IMR-90 (cell line): ENCODE data around the gene PPP2R2D. TPM values are rescaled to one million over a fixed set of nuclear protein-coding genes. Genes with fewer than 3 reads are reported as not detected.

Experiments
- ATAC-seq: fragments of 200-7000 bp; cut with Tn5 transposase; 2 replicates; pipeline ENCODE4 v1.9.1; 2020; ENCODE audit warnings: low read depth, mild to moderate bottlenecking, moderate library complexity
- BruUV-seq: library from RNA; stranded (reverse); fragments of 400-500 nt; replicated peaks from 2 replicates; lab custom pipeline; 2021; lab: Mats Ljungman, UMichigan
- CTCF ChIA-PET: fragments of 300-600 bp; formaldehyde crosslinking; extraction: SDS; loops from one replicate; lab custom pipeline; 2021; ENCODE audit warnings: antibody characterized with exemption; lab: Yijun Ruan, JAX
- POLR2A ChIA-PET: fragments of 300-600 bp; sonication (Branson Sonifier 250); formaldehyde crosslinking; loops from one replicate; lab custom pipeline; 2022; ENCODE audit warnings: antibody characterized with exemption; ENCODE audit not compliant: unreplicated experiment; lab: Charles Lee
- DNase-seq: peaks from one replicate; pipeline ENCODE4 v3.0.0; 2013
- H2AFZ ChIP-seq: replicated peaks from 2 replicates; pipeline ENCODE3; 2013; ENCODE audit warnings: low read length, mild to moderate bottlenecking; ENCODE audit not compliant: poor library complexity
- H2AK5ac ChIP-seq: 2 replicates; pipeline ENCODE4 v1.6.1; 2013; ENCODE audit warnings: low read depth, low read length, inconsistent platforms
- H2AK9ac ChIP-seq: replicated peaks from 2 replicates; pipeline ENCODE3; 2013; ENCODE audit warnings: mild to moderate bottlenecking, low read depth, low read length, moderate library complexity; ENCODE audit not compliant: poor library complexity
- H2BK120ac ChIP-seq: 2 replicates; pipeline ENCODE4 v1.6.1; 2013; ENCODE audit warnings: low read depth, low read length, inconsistent platforms
- H2BK15ac ChIP-seq: 3 replicates; pipeline ENCODE4 v1.6.1; 2013; ENCODE audit warnings: low read depth, low read length, inconsistent platforms
- H2BK20ac ChIP-seq: 2 replicates; pipeline ENCODE4 v1.6.1; 2013; ENCODE audit warnings: low read depth, mild to moderate bottlenecking, inconsistent platforms, low read length, moderate library complexity
- H2BK5ac ChIP-seq: 2 replicates; pipeline ENCODE4 v1.6.1; 2013; ENCODE audit warnings: mild to moderate bottlenecking, low read depth, low read length, inconsistent platforms; ENCODE audit not compliant: poor library complexity, severe bottlenecking
- H3K14ac ChIP-seq: replicated peaks from 2 replicates; pipeline ENCODE4 v1.6.1; 2013; ENCODE audit warnings: low read depth, low read length, inconsistent platforms
- H3K18ac ChIP-seq: 2 replicates; pipeline ENCODE4 v1.6.1; 2013; ENCODE audit warnings: low read depth, low read length, control low read depth
- H3K23ac ChIP-seq: 2 replicates; pipeline ENCODE4 v1.6.1; 2013; ENCODE audit warnings: low read depth, low read length, inconsistent platforms
- H3K27ac ChIP-seq: 2 replicates; pipeline ENCODE4 v1.5.1; 2013; ENCODE audit warnings: mild to moderate bottlenecking, control low read depth, low read length; ENCODE audit not compliant: insufficient read depth
- H3K27me3 ChIP-seq: 2 replicates; pipeline ENCODE4 v1.6.1; 2013; ENCODE audit warnings: low read length; ENCODE audit not compliant: control insufficient read depth, insufficient read depth
- H3K36me3 ChIP-seq: 2 replicates; pipeline ENCODE4 v1.6.1; 2013; ENCODE audit warnings: low read length, mixed read lengths; ENCODE audit not compliant: control insufficient read depth, insufficient read depth
- H3K4ac ChIP-seq: 2 replicates; pipeline ENCODE4 v1.6.1; 2013; ENCODE audit warnings: low read depth, low read length, inconsistent platforms
- H3K4me1 ChIP-seq: 2 replicates; pipeline ENCODE4 v1.6.1; 2013; ENCODE audit warnings: low read length, mixed read lengths; ENCODE audit not compliant: control insufficient read depth, insufficient read depth
- H3K4me2 ChIP-seq: 2 replicates; pipeline ENCODE4 v1.6.1; 2013; ENCODE audit warnings: low read depth, mild to moderate bottlenecking, control low read depth, low read length, moderate library complexity
- H3K4me3 ChIP-seq: 2 replicates; pipeline ENCODE4 v1.5.1; 2013; ENCODE audit warnings: low read depth, mild to moderate bottlenecking, control low read depth, low read length, moderate library complexity; ENCODE audit not compliant: insufficient read depth
- H3K56ac ChIP-seq: 2 replicates; pipeline ENCODE4 v1.6.1; 2013; ENCODE audit warnings: low read length, inconsistent platforms; ENCODE audit not compliant: insufficient read depth; ENCODE audit errors: extremely low read depth
- H3K79me1 ChIP-seq, 2 experiments: 2 replicates each; pipeline ENCODE4 v1.6.1; 2013; ENCODE audit warnings: low read length in 2 of 2, inconsistent platforms in 1 of 2, low read depth in 1 of 2
- H3K9ac ChIP-seq: 2 replicates; pipeline ENCODE4 v1.6.1; 2013; ENCODE audit warnings: low read depth, low read length, control low read depth
- H3K9me1 ChIP-seq: 2 replicates; pipeline ENCODE4 v1.6.1; 2013; ENCODE audit warnings: low read length, inconsistent platforms; ENCODE audit not compliant: insufficient read depth
- H3K9me3 ChIP-seq: 2 replicates; pipeline ENCODE4 v1.6.1; 2013; ENCODE audit warnings: low read length; ENCODE audit not compliant: control insufficient read depth, insufficient read depth
- H4K20me1 ChIP-seq: 2 replicates; pipeline ENCODE4 v1.6.1; 2013; ENCODE audit warnings: low read length, inconsistent platforms; ENCODE audit not compliant: insufficient read depth
- H4K5ac ChIP-seq: 2 replicates; pipeline ENCODE4 v1.6.1; 2013; ENCODE audit warnings: mild to moderate bottlenecking, low read depth, low read length, control low read depth
- H4K8ac ChIP-seq, 2 experiments: 2 replicates each; pipeline ENCODE4 v1.6.1; 2013; ENCODE audit warnings: low read depth in 2 of 2, low read length in 2 of 2, control low read depth in 1 of 2, inconsistent platforms in 1 of 2
- H4K91ac ChIP-seq: 2 replicates; pipeline ENCODE4 v1.6.1; 2013; ENCODE audit warnings: low read depth, low read length, inconsistent platforms; ENCODE audit not compliant: insufficient read depth
- RCOR1 ChIP-seq: IDR thresholded peaks from 2 replicates; pipeline ENCODE4 v1.6.1; 2012; ENCODE audit warnings: mild to moderate bottlenecking, low read length, improper control_type of control experiment; ENCODE audit not compliant: insufficient replicate concordance
- WGBS, 2 experiments: methylation state at CpG; one replicate each; pipeline versions ENCODE4 v1.1.5 to v1.1.7; 2013; ENCODE audit warnings: missing lambda C conversion rate in 2 of 2; ENCODE audit not compliant: insufficient read length in 1 of 2; ENCODE audit errors: extremely low coverage in 2 of 2; 5-methylcytosine and 5-hydroxymethylcytosine counted together
- dilution Hi-C: fragments of 300-500 bp; cut with HindIII; formaldehyde crosslinking; loops from one replicate; pipeline ENCODE4 v1.14.3; 2018; ENCODE audit warnings: low sequenced_read_pairs; ENCODE audit not compliant: unreplicated experiment
- in situ Hi-C: fragments of 300-500 bp; cut with MboI; formaldehyde crosslinking; loops from 3 replicates; pipeline ENCODE4 v1.14.3; 2019; ENCODE audit warnings: low sequenced_read_pairs, inconsistent platforms, mixed read lengths
- intact Hi-C: fragments of 100-400 bp; cut with micrococcal nuclease; formaldehyde crosslinking; loops from 2 replicates; pipeline ENCODE4 v1.10.0; 2022
- polyA plus RNA-seq, 3 experiments: library from polyadenylated mRNA; depleted of rRNA; stranded (reverse); fragments of >200 nt; gene quantifications; 2 replicates each; pipeline ENCODE4 v1.2.3, GENCODE V29; 2012; ENCODE audit warnings: low replicate concordance in 1 of 3
- total RNA-seq: library from RNA; depleted of rRNA; stranded (reverse); fragments of >200 nt; gene quantifications from 2 replicates; pipeline ENCODE4 v1.2.3, GENCODE V29; 2012

The PPP2R2D gene
- total and polyA plus RNA-seq, 2 of the 4 experiments (the other 2 are of a cell fraction) = 22.8 to 23.8 TPM

- no peak overlapping the region for H3K4me3 ChIP-seq
- no peaks in the 10 kb centered on the region for H3K9me3 ChIP-seq
- H3K9ac ChIP-seq = no peak overlapping the region
- H4K5ac ChIP-seq = no peak overlapping the region
- no peak overlapping the region for H3K18ac ChIP-seq
- no peak overlapping the region for H2AFZ ChIP-seq
- H3K4me2 ChIP-seq = no peak overlapping the region
- H4K91ac ChIP-seq = no peak overlapping the region
- no peaks in the 10 kb centered on the region for H3K27me3 ChIP-seq
- H2BK15ac ChIP-seq = no peak overlapping the region
- H2BK120ac ChIP-seq = no peak overlapping the region
- DNase-seq (no peak), ATAC-seq (no peak)
- POLR2A ChIA-PET = no interaction called here
- H3K79me1 ChIP-seq = no peaks in the 10 kb centered on the region
- no peak overlapping the region for H3K27ac ChIP-seq
- H3K4me1 ChIP-seq = no peaks in the 10 kb centered on the region
- H2AK5ac ChIP-seq = no peak overlapping the region
- H4K8ac ChIP-seq = no peak overlapping the region
- no peak overlapping the region for H2BK5ac ChIP-seq
- WGBS, 2 experiments = 80% methylated on average over 1 of the region's 10 CpGs; no CpG with 5 or more reads in 1 of the 2 experiments
- intact Hi-C loops = no loop called here
- H3K23ac ChIP-seq = no peak overlapping the region
- CTCF ChIA-PET = no interaction called here
- BruUV-seq = no TSS peak
- dilution Hi-C loops = no loop called here
- no peak overlapping the region for H2AK9ac ChIP-seq
- no peak overlapping the region for H2BK20ac ChIP-seq
- H3K56ac ChIP-seq = no peak overlapping the region
- no peak overlapping the region for H3K14ac ChIP-seq
- H3K4ac ChIP-seq = no peak overlapping the region
- no peak for TF ChIP-seq RCOR1
- H3K36me3 ChIP-seq = no peaks in the 10 kb centered on the region
- H3K9me1 ChIP-seq = no peaks in the 10 kb centered on the region
- in situ Hi-C loops = no loop called here
- no peaks in the 10 kb centered on the region for H4K20me1 ChIP-seq
These were observed 34.1 kb upstream of the PPP2R2D start for GRCh38 chr10:131866673-131867072.
